Ishikawa (cell line): ENCODE data around the gene KCNG2.

Experiments used
- CEBPB ChIP-seq: IDR thresholded peaks from 2 replicates; pipeline ENCODE4 v1.6.1; 2012
- CREB1 ChIP-seq: IDR thresholded peaks from 2 replicates; pipeline ENCODE4 v1.6.1; 2012; ENCODE audit warnings: low read depth
- EP300 ChIP-seq: IDR thresholded peaks from 2 replicates; pipeline ENCODE4 v1.6.1; 2012; ENCODE audit warnings: borderline replicate concordance
- TAF1 ChIP-seq: IDR thresholded peaks from 2 replicates; pipeline ENCODE4 v1.6.1; 2012; ENCODE audit warnings: low read depth, mild to moderate bottlenecking
- YY1 ChIP-seq: IDR thresholded peaks from 2 replicates; pipeline ENCODE4 v1.6.1; 2012; ENCODE audit warnings: low read depth
- ZBTB7A ChIP-seq: IDR thresholded peaks from 2 replicates; pipeline ENCODE4 v1.6.1; 2012; ENCODE audit warnings: low read depth
- TF ChIP-seq, protein P1 (sequence below): IDR thresholded peaks from 2 replicates; pipeline ENCODE4 v1.6.1; 2012; ENCODE audit warnings: low read depth, mild to moderate bottlenecking
- TF ChIP-seq, protein P2 (sequence below): IDR thresholded peaks from 2 replicates; pipeline ENCODE4 v1.6.1; 2012

DNA sequence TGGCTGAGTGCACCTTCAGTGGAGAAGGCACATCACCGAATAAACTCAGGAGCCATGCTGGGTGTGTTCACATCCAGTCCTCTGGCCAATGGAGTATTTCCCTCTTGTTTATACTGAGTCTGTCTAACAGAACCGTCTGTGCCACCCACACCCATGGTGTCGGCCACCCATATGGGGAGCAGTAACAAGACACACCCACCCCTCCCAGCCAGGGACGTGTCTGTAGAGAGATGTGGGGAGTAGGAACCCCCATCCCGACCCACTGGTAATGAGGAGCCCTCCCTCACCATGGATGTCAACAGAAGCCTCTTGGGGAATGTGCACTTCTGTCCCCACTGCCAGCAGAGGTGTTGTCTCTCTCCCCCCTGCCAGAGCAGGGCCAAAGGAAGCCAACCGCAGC is 37.1 kb downstream of the KCNG2 start:
- no peak for TF ChIP-seq YY1
- TF ChIP-seq, protein P1, sequence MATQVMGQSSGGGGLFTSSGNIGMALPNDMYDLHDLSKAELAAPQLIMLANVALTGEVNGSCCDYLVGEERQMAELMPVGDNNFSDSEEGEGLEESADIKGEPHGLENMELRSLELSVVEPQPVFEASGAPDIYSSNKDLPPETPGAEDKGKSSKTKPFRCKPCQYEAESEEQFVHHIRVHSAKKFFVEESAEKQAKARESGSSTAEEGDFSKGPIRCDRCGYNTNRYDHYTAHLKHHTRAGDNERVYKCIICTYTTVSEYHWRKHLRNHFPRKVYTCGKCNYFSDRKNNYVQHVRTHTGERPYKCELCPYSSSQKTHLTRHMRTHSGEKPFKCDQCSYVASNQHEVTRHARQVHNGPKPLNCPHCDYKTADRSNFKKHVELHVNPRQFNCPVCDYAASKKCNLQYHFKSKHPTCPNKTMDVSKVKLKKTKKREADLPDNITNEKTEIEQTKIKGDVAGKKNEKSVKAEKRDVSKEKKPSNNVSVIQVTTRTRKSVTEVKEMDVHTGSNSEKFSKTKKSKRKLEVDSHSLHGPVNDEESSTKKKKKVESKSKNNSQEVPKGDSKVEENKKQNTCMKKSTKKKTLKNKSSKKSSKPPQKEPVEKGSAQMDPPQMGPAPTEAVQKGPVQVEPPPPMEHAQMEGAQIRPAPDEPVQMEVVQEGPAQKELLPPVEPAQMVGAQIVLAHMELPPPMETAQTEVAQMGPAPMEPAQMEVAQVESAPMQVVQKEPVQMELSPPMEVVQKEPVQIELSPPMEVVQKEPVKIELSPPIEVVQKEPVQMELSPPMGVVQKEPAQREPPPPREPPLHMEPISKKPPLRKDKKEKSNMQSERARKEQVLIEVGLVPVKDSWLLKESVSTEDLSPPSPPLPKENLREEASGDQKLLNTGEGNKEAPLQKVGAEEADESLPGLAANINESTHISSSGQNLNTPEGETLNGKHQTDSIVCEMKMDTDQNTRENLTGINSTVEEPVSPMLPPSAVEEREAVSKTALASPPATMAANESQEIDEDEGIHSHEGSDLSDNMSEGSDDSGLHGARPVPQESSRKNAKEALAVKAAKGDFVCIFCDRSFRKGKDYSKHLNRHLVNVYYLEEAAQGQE, result no peak
- no peak for TF ChIP-seq ZBTB7A
- no peak for TF ChIP-seq TAF1
- TF ChIP-seq CEBPB, result no peak
- TF ChIP-seq, protein P2, sequence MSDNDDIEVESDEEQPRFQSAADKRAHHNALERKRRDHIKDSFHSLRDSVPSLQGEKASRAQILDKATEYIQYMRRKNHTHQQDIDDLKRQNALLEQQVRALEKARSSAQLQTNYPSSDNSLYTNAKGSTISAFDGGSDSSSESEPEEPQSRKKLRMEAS, result no peak
- TF ChIP-seq EP300, result no peak
- no peak for TF ChIP-seq CREB1
